BE2C (cell line): ENCODE data around the gene LETM1.

Experiments
- DNase-seq: peaks from one replicate; pipeline ENCODE4 v3.0.0-alpha.2; 2020
- H3K27me3 ChIP-seq: fragments of 250-450 bp; sonication (Bioruptor Pico); 2 replicates; pipeline ENCODE4 v1.5.1; 2020; ENCODE audit warnings: mild to moderate bottlenecking
- H3K36me3 ChIP-seq: fragments of 250-450 bp; sonication (Bioruptor Pico); 2 replicates; pipeline ENCODE4 v1.5.1; 2020; ENCODE audit warnings: mild to moderate bottlenecking
- H3K4me1 ChIP-seq: fragments of 250-450 bp; sonication (Bioruptor Pico); 2 replicates; pipeline ENCODE4 v1.5.1; 2020
- H3K4me3 ChIP-seq: 2 replicates; pipeline ENCODE4 v1.5.1; 2011; ENCODE audit warnings: low read depth, low read length
- H3K9me3 ChIP-seq: fragments of 250-450 bp; sonication (Bioruptor Pico); 2 replicates; pipeline ENCODE4 v1.5.1; 2020
- CTCF ChIP-seq: IDR thresholded peaks from 2 replicates; pipeline ENCODE4 v1.5.1; 2012; ENCODE audit warnings: mild to moderate bottlenecking, low read depth, low read length

Gene LETM1

DNA sequence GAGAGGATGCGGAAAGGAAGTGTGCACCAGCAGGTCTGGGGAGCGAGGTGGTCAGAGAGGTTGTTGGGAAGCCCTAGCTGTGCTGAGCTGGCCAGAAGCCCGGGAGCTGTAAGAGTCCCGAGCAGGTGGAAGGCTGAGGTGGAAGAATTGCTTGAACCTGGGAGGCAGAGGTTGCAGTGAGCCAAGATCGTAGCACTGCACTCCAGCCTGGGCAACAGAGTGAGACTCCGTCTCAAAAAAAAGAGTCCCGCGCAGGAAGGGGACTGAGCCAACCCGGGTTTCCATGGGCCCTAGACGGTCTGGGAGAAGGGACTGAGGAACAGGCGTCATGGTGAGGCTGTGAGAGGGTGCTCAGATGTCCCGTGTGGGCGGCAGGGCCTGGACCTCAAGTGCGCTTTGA, 75.5 kb downstream of the LETM1 start:
- no peaks in the 10 kb centered on the region for H3K9me3 ChIP-seq
- no peaks in the 10 kb centered on the region for H3K36me3 ChIP-seq
- H3K4me1 ChIP-seq: peaks cover 8% of the 10 kb centered on the region; the same call in 1 of the 2 replicates
- no peak for DNase-seq
- H3K4me3 ChIP-seq: no peak overlapping the region
- no peaks in the 10 kb centered on the region for H3K27me3 ChIP-seq
- TF ChIP-seq CTCF: no peak

DNA sequence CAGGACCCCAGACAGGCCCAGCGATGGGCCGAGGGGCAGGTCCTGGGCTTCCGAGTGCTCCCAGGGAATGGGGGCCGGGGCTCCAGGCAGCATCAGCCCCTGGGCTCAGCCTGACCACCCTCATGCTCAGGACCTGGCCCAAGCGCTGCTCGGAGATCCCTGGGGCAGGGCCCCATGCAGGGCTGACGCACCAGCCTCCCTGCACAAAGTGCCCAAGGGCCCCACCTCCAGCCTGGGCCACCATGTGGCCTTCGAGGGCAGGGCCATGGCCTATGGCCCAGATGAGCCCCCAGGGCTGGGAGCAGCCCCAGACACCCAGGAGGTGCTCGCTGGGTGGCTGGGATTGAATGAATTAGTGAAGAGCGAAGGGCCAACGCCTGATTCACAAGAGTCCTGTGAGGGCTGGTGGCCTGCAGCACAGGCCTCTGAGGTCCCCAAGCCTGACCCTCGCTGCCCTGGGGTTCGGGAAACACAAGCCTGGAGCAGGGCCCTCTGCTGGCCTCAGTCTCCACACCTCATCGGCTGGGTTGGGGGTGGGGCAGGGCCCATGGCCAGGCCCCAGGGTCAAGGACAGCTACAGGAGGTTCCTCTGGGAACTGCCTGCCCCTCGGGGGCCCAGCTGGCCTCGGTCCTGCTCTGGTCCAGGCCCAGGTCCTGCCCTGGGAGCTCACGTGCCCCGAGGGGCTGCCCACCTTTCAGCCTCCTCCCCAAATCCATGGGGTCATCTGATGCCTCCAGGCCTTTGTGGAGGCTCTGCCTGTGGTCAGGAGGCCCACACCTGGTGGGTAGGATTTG, 76.2 kb downstream of the LETM1 start:
- Histone ChIP-seq H3K27me3 (no peaks in the 10 kb centered on the region), H3K4me3 (no peak overlapping the region), H3K36me3 (no peaks in the 10 kb centered on the region), H3K9me3 (no peaks in the 10 kb centered on the region), H3K4me1 (peaks cover 10% of the 10 kb centered on the region; the same call in 1 of the 2 replicates)
- DNase-seq: no peak
- TF ChIP-seq CTCF: no peak

GRCh38 chr4:1778642-1779392, 77.1 kb downstream of the LETM1 start:
- Histone ChIP-seq H3K27me3 (no peaks in the 10 kb centered on the region), H3K36me3 (no peaks in the 10 kb centered on the region), H3K4me3 (no peak overlapping the region), H3K9me3 (no peaks in the 10 kb centered on the region), H3K4me1 (peaks cover 10% of the 10 kb centered on the region; the same call in 1 of the 2 replicates)
- TF ChIP-seq CTCF: no peak
- no peak for DNase-seq

- no peak overlapping the region for H3K4me3 ChIP-seq
- H3K36me3 ChIP-seq: no peaks in the 10 kb centered on the region
- no peak for DNase-seq
- TF ChIP-seq CTCF: no peak
- H3K4me1 ChIP-seq: peaks cover 12% of the 10 kb centered on the region
- H3K9me3 ChIP-seq: no peaks in the 10 kb centered on the region
- no peaks in the 10 kb centered on the region for H3K27me3 ChIP-seq
Observed at GRCh38 chr4:1777822-1778641, 77.9 kb downstream of the LETM1 start.

DNA sequence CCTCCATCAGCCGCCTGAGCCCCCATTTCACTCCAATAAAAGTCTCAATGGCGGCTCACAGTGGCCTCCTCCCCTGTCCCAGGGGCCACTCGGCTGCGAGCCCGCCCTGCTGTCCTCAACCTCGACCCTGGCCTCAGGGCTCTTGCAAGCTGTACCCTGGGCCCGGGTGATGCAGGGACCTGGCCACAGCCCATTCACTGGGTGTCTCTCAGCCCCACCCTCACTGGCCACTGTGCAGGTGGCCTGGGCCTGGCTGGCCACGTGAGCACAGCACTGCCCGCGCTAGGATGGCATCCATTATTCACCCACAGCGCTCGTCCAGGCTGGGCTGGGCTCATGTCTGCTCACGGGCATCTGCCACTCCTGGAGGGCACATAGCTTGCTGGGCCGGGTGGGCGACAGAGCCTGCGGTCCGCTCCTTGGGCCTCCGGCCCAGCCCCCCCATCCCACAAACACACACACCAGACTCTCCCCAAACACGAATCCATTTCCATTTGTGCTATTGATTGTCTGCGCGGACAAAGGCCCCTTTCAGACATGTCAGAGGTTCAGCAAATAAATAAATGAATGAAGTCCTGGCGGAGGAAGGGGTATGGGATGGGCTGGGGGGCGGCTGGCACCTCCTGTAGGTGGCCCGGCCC, 79.3 kb downstream of the LETM1 start:
- H3K9me3 ChIP-seq: no peaks in the 10 kb centered on the region
- no peak for TF ChIP-seq CTCF
- H3K27me3 ChIP-seq: no peaks in the 10 kb centered on the region
- peaks cover 20% of the 10 kb centered on the region for H3K4me1 ChIP-seq
- no peak for DNase-seq
- no peak overlapping the region for H3K4me3 ChIP-seq
- H3K36me3 ChIP-seq: no peaks in the 10 kb centered on the region
